HG03558 (cell line): Measurements from ENCODE around the gene ZNF18.
"Not testable (repeated sequence)": the region's sequence is repeated elsewhere in the genome, so short reads cannot be mapped to it uniquely, and the experiment has no call there.

Experiments
- ATAC-seq: cut with Tn5 transposase; IDR thresholded peaks from one replicate; pipeline ENCODE4 v1.9.1; 2021; ENCODE audit warnings: moderate number of reproducible peaks; ENCODE audit not compliant: unreplicated experiment; ENCODE audit errors: extremely low read depth

ZNF18 gene

GRCh38 chr17:11986179-11986941 is 10.9 kb downstream of the ZNF18 start:
- no peak for ATAC-seq

GRCh38 chr17:11981862-11982261 is 15.4 kb downstream of the ZNF18 start:
- ATAC-seq, result no peak

GRCh38 chr17:11980813-11981212 is 16.5 kb downstream of the ZNF18 start:
- ATAC-seq, result no peak

GRCh38 chr17:11979795-11980194 is 17.5 kb downstream of the ZNF18 start:
- ATAC-seq, result no peak

GRCh38 chr17:11972741-11973140 is 24.5 kb downstream of the ZNF18 start:
- ATAC-seq, result not testable (repeated sequence)

GRCh38 chr17:11969565-11969964 is 27.7 kb downstream of the ZNF18 start:
- no peak for ATAC-seq

- ATAC-seq, result no peak
Observed at GRCh38 chr17:11954936-11955335, 42.3 kb downstream of the ZNF18 start.

GRCh38 chr17:11953924-11954323 is 43.4 kb downstream of the ZNF18 start:
- ATAC-seq, result no peak

GRCh38 chr17:11952610-11953009 is 44.7 kb downstream of the ZNF18 start:
- ATAC-seq, result no peak

GRCh38 chr17:11950771-11951519 is 46.3 kb downstream of the ZNF18 start:
- no peak for ATAC-seq

GRCh38 chr17:11949571-11949970 is 47.7 kb downstream of the ZNF18 start:
- ATAC-seq, result not testable (repeated sequence)

- no peak for ATAC-seq
Observed at GRCh38 chr17:11948789-11949188, 48.5 kb downstream of the ZNF18 start.

GRCh38 chr17:11944587-11944986 is 52.7 kb downstream of the ZNF18 start:
- ATAC-seq, result no peak

GRCh38 chr17:11943759-11944347 is 53.4 kb downstream of the ZNF18 start:
- ATAC-seq, result no peak

GRCh38 chr17:11943086-11943485 is 54.2 kb downstream of the ZNF18 start:
- ATAC-seq, result not testable (repeated sequence)

- ATAC-seq, result no peak
Observed at GRCh38 chr17:11940904-11941303, 56.4 kb downstream of the ZNF18 start.

- no peak for ATAC-seq
Observed at GRCh38 chr17:11935734-11936406, 61.4 kb downstream of the ZNF18 start.

GRCh38 chr17:11932337-11932898 is 64.9 kb downstream of the ZNF18 start:
- no peak for ATAC-seq

GRCh38 chr17:11928436-11928835 is 68.8 kb downstream of the ZNF18 start:
- ATAC-seq, result no peak
